SK-N-MC (cell line): Measurements from ENCODE around the gene PTPRK.

Experiments
- EZH2 ChIP-seq: fragments of 200-600 bp; sonication (generic); IDR thresholded peaks from one replicate; pipeline ENCODE4 v1.6.1; 2017; ENCODE audit warnings: antibody characterized with exemption
- FOXP2 ChIP-seq: optimal IDR thresholded peaks from 2 replicates; pipeline ENCODE3; 2011; ENCODE audit warnings: mild to moderate bottlenecking, moderate library complexity; ENCODE audit not compliant: insufficient read depth; ENCODE audit errors: extremely low read length, control extremely low read depth
- POLR2AphosphoS5 ChIP-seq: IDR thresholded peaks from 2 replicates; pipeline ENCODE4 v1.6.1; 2012; ENCODE audit warnings: mild to moderate bottlenecking, low read depth, low read length, borderline replicate concordance

GRCh38 chr6:128323011-128323410 lies 197.4 kb downstream of the PTPRK start:
- TF ChIP-seq EZH2 (no peak), FOXP2 (no peak), POLR2AphosphoS5 (no peak)
